CD4-positive, alpha-beta T cell treated with Interleukin-4 for 4 hours (primary cell): Measurements from ENCODE around the gene MMP10.

Experiments
- DNase-seq: peaks from one replicate; pipeline ENCODE4 v3.0.0-alpha.2; 2020

The MMP10 gene

GRCh38 chr11:102780491-102780918 is at the start of gene MMP10:
MMP10 (minus strand) TSS chr11:102780628; CDS start chr11:102780591, 37 bp downstream.
- DNase-seq: no peak

- DNase-seq: no peak
These were observed 49.0 kb upstream of the MMP10 start for GRCh38 chr11:102829316-102830000.

- no peak for DNase-seq
These were observed 44.1 kb upstream of the MMP10 start for GRCh38 chr11:102824556-102824955.

- no peak for DNase-seq
These were observed 39.1 kb upstream of the MMP10 start for GRCh38 chr11:102819491-102819890.

- no peak for DNase-seq
These were observed 33.1 kb upstream of the MMP10 start for GRCh38 chr11:102813484-102813883.

- no peak for DNase-seq
These were observed 31.8 kb upstream of the MMP10 start for GRCh38 chr11:102812188-102812587.

GRCh38 chr11:102810950-102811660 is 30.7 kb upstream of the MMP10 start:
- no peak for DNase-seq

- DNase-seq: no peak
These were observed 29.5 kb upstream of the MMP10 start for GRCh38 chr11:102809971-102810370.

- no peak for DNase-seq
These were observed 27.5 kb upstream of the MMP10 start for GRCh38 chr11:102807921-102808320.

GRCh38 chr11:102806296-102806695 is 25.9 kb upstream of the MMP10 start:
- DNase-seq: no peak

GRCh38 chr11:102802341-102802740 is 21.9 kb upstream of the MMP10 start:
- no peak for DNase-seq

GRCh38 chr11:102800767-102801166 is 20.3 kb upstream of the MMP10 start:
- no peak for DNase-seq

- no peak for DNase-seq
These were observed 19.4 kb upstream of the MMP10 start for GRCh38 chr11:102799681-102800340.

GRCh38 chr11:102798012-102798746 is 17.8 kb upstream of the MMP10 start, which contains the start of gene MMP1:
MMP1 (minus strand) TSS chr11:102798160; CDS start chr11:102798092, 68 bp downstream.
- no peak for DNase-seq

GRCh38 chr11:102794382-102794781 is 14.0 kb upstream of the MMP10 start:
- no peak for DNase-seq

GRCh38 chr11:102793677-102794290 is 13.4 kb upstream of the MMP10 start:
- DNase-seq: no peak

GRCh38 chr11:102792604-102793003 is 12.2 kb upstream of the MMP10 start:
- no peak for DNase-seq

GRCh38 chr11:102791271-102792036 is 11.0 kb upstream of the MMP10 start:
- DNase-seq: no peak

GRCh38 chr11:102788334-102788995 is 8.0 kb upstream of the MMP10 start:
- DNase-seq: no peak

- DNase-seq: no peak
These were observed 4.0 kb upstream of the MMP10 start for GRCh38 chr11:102784380-102784779.

GRCh38 chr11:102783720-102784119 is 3.3 kb upstream of the MMP10 start:
- no peak for DNase-seq
